ENCODE results near the gene CTSK.
"Not testable (repeated sequence)": the region's sequence is repeated elsewhere in the genome, so short reads cannot be mapped to it uniquely, and the experiment has no call there.

Gene CTSK

DNA sequence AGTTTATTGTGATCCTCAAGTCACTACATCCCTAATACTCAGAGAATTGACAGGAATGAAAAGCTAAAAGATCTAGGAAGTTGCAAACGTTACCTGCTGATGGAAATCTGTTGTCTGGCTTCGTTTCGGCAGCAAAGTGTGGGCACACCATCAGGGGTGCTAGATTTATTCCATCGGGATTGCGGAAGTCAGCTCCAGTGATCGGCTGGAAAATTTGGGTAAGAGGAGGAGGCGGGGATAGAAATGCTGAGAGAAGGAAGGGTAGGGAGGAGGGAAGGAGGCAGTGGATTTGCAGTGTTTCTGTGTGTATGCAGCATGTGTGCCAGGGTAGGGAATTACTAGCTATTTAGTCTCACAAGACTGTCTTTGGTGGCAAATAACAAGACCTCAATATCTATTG is at the start of gene CTSK:
Gene CTSK, minus strand, starts transcription at position 140 of the 400 bp plus-strand sequence. CDS start 1,455 bp downstream, outside the sequence.
- no peak for DNase-seq (ENCODE audit: low read depth, low spot score)

DNA sequence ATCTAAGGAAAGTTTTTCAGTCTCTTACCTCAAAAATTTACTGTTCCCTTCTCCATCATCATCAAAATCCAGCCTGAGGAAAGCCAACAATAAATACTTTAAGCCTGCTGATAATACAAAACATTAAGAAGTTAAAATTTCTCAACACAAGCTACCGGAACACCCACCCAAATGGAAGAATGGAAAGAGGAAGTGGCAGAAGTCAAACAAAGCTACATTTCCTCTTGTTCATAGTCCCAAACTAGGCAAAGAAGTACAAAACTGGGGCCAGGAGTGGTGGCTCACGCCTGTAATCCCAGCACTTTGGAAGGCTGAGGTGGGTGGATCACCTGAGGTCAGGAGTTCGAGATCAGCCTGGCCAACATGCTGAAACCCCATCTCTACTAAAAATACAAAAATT is 44.7 kb upstream of the CTSK start:
- not testable (repeated sequence) for DNase-seq (ENCODE audit: low read depth, low spot score)

DNA sequence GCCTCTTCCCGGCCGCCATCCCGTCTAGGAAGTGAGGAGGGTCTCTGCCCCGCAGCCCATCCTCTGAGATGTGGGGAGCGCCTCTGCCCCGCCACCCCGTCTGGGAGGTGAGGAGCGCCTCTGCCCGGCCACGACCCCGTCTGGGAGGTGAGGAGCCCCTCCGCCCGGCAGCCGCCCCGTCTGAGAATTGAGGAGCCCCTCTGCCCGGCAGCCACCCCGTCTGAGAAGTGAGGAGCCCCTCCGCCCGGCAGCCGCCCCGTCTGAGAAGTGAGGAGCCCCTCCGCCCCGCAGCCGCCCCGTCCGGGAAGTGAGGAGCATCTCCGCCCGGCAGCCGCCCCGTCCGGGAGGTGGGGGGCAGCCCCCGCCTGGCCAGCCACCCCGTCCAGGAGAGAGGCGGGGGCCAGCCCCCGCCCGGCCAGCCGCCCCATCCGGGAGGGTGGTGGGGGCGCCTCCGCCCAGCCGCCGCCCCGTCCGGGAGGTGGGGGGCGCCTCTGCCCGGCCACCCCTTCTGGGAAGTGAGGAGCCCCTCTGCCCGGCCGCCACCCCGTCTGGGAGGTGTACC is 42.8 kb upstream of the CTSK start:
- not testable (repeated sequence) for DNase-seq (ENCODE audit: low read depth, low spot score)

DNA sequence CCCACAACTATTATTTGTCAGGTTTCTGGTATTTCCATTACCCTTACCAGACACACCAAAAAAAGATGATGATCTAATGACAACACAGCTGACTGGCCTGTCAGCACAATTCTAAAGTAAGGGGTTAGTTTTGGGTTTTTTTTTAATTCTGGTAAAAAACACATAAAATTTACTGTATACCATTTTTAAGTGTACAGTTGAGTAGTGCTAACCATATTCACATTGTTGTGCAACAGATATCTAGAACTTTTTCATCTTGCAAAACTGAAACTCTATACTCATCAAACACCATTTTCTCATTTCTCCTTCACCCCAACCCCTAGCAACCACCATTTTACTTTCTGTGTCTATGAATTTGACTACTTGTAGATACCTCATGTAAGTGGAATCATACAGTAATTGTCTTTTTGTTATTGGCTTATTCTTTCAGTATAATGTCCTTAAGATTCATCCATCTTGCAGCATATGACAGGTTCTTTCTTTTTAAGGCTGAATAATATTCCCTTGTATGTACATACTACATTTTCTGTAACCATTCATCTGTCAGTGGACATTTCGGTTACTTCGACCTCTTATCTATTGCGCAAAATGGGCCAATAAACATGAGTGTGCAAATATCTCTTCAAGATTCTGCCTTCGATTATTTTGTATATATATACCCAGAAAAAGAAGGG is 38.5 kb upstream of the CTSK start:
- no peak for DNase-seq (ENCODE audit: low read depth, low spot score)

DNA sequence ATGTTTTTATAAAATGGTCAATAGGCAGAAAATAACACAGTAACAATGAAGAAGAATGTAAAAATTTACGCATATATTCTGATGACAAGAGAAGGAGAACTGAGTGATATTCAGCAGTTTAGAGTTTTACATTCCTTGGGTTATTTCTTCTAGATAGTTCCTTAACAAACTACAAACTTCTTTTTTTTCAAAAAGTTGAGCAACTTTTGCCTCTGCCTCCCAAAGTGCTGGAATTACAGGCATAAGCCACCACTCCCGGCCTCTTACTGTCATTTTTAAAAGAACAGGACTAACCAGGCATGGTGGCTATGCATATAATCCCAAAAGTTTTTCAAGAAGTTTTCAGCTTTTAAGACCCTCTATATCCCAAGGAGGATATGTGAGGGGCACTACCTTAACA is 35.4 kb upstream of the CTSK start:
- DNase-seq (ENCODE audit: low read depth, low spot score) = no peak

DNA sequence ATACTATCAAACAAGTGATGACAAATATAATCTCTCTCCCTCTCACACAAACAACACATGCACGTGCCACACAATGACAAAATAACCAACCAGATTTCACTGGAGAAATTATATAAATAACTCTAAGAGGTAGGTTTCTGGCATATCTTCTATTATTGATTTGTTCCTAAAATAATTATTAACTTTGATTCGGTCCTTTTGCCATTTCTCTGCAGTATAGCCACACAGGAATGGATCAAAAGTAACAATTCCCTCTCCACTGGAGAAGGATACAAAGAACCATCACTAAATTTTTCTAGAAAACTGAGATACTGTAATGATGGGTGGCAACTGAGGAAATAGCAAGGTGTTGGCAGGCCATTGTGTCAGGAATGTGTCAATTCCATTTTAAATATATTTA is 34.9 kb upstream of the CTSK start:
- no peak for DNase-seq (ENCODE audit: low read depth, low spot score)

DNA sequence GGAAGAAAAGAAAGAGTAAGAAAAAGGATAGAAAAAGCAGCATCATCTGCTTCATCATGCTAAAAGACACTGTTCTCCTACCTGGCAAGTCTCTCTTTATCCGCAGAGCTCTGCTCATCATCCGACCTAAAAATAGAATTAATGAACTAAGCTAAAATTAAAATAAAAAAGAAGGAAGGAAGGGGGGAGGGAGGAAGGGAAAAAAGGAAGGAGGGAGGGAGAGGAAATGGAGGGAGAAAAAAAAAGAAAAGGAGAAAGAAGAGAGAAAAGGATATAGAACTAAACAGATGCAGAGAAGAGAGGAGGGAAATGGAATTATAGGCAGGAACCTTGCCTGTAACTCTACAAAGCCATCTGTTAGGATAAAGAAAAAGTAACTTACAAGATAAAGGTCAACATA is 34.3 kb upstream of the CTSK start:
- no peak for DNase-seq (ENCODE audit: low read depth, low spot score)

DNA sequence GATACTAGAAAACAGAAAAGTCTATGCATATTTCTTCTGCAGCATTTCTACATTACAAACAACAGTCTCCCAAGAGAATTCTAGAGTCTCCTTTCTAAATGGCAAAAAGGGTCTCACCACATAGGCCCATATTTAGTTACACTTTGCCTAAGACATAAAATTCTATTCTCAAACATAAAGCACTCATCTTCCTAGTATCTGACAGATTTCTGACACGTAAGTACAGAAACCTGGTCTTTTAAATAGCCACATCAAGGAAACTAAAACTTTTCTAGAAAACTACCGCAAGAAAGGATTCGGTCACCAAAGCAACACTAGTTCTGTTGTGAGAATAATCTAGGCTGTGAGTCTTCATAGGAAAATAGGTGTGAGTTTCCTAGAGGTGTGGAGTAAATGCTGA is 33.6 kb upstream of the CTSK start:
- no peak for DNase-seq (ENCODE audit: low read depth, low spot score)

DNA sequence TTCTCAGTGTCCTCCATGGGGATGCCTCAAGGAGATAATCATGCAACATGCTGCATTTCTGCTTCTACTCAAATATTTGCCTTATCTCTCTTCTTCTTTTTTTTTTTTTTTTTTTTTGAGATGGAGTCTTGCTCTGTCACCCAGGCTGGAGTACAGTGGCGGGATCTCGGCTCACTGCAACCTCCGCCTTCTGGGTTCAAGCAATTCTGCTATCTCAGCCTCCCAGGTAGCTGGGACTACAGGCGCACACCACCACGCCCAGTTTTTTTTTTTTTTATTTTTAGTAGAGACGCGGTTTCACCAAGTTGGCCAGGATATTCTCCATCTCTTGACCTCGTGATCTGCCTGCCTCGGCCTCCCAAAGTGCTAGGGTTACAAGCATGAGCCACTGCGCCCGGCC is 32.8 kb upstream of the CTSK start:
- DNase-seq (ENCODE audit: low read depth, low spot score) = not testable (repeated sequence)

DNA sequence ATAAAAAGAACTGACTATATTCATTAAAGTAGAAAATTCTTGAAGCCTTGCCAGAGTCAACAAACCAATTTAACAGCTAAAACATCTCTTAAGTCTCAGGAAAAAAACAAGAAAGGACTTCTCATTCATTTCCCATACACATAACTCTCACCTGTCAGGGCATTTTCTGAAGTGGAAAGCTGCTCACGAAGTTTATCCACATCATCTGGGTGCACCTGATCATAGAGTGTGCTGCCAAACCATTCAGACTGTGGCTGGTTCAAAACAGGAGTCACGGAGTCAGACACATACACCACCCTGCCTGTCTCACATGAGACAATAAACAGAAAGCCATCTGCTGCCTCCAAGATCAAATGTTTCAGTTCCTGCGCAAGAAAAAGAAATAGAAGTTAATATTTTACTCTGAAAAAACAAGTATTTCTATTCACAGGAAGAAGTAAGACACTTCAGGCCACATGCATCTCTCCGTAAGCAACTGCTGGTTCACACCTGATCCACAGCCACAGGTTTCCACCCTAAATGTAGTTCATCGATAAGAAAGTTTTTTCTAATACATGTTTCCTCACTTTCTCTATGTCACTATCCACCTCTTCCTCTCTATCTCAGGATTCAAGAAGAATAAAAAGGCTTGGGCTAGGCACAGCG is 28.2 kb upstream of the CTSK start:
- no peak for DNase-seq (ENCODE audit: low read depth, low spot score)

DNA sequence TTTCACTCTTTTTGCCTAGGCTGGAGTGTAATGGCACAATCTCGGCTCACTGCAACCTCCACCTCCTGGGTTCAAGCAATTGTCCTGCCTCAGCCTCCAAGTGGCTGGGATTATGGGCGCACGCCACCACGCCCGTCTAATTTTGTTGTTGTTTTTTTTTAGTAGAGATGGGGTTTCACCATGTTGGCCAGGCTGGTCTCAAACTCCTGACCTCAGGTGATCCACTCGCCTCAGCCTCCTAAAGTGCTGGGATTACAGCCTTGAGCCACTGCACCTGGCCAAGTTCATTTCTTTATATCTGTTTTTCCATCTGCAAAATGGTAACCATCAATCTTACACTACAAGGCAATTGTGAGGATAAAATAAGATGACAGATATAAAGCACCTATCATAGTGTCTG is 25.9 kb upstream of the CTSK start:
- not testable (repeated sequence) for DNase-seq (ENCODE audit: low read depth, low spot score)

DNA sequence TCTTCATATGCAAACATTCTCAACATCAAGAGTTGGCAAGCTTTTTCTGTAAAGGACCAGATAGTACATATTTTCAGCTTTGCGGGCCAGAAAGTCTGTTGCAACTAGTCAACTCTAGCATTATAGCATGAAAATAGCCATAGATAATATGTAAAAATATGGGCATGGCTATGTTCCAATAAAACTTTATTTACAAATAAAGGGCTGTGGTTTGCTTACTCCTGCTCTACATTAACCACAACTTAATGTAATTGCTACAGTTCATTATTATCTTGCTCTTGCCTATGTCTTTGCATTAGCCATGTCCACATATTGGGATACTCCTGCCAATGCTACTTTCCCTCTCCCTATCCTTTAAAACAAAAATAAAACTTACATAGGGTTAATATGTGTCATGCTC is 24.5 kb upstream of the CTSK start:
- no peak for DNase-seq (ENCODE audit: low read depth, low spot score)

DNA sequence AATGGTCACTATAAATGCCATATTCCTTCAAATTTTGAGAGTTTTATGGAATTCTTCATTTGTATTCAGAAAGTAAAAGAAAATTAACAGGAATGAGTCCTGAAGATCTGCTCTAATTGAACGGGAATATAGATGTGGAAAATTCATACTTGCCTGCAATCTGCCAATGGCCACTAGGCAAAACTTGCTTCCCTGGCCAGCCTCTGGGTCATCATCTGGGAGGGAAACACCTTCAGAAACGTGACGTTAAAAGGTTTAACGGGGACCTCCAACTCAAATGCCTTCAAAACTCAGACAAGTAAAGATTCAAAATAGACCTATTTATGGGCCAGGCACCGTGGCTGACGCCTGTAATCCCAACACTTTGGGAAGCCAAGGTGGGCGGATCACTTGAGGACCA is 21.7 kb upstream of the CTSK start:
- DNase-seq (ENCODE audit: low read depth, low spot score) = no peak

DNA sequence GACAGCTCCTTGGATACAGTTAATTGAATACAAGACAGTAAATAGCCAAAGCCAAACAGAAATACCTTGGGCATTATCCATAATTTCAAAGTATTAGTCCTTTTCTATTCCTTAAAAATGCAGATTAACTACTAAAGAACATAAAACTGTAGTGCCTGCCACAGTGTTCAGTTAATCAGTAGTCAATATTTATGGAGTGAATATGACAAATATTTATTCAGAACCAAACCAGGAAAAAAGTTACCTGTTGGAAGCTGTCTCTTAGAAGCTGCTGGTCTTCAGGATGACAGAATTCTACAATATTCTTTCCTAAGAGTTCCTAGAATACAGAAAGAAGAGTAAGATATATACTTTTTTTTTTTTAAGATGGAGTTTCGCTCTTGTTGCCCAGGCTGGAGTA is 18.2 kb upstream of the CTSK start:
- no peak for DNase-seq (ENCODE audit: low read depth, low spot score)

DNA sequence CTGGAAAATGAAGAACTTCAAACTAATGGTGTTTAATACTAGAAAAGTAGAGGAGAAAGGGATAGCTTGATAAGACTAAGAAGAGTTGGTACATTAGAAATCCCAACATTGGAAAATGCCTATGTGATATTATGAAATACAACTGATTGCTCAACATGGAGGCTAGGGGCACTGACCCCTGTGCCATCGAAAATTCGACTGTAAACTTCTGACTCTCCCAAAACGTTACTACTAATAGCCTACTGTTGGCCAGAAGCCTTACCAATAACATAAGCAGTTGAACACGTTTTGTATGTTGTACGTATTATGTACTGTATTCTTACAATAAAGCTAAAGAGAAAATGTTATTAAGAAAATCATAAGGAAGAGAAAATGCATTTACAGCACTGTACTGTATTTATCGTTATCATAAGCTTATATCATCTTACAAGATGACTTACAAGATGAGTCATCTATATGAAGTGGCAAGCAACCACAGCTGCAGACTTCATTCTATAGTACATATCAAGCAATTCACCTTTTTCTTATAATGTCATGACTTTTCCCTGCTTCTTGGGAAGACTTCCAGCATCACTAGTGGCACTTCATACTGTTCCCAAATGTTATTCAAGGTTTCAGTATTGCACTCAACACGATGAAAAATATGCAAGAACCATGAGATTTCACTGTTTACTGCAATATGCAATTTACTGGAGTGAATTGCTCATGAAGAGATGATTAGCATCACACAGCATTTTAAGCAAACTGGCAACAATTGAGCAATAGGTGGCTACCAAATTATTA is 12.9 kb upstream of the CTSK start:
- no peak for DNase-seq (ENCODE audit: low read depth, low spot score)

DNA sequence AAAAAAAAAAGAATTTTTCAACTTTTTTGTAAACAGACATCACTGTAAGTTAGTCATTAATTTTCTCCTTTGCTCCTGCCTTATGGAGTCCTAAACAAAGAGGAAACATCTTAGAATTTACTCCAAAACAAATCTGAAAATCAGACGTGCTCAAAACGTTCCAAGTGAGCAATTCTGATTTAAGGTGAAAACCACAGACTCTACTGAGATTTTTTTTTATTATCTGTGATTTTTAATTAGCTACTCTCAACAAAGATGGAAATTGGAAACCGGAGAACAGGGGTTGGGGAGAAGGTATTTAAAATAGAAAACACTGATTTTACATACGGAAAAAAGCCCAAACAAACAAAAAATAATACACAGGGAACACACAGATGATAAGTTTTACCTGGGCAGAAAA is 7.8 kb upstream of the CTSK start:
- no peak for DNase-seq (ENCODE audit: low read depth, low spot score)

DNA sequence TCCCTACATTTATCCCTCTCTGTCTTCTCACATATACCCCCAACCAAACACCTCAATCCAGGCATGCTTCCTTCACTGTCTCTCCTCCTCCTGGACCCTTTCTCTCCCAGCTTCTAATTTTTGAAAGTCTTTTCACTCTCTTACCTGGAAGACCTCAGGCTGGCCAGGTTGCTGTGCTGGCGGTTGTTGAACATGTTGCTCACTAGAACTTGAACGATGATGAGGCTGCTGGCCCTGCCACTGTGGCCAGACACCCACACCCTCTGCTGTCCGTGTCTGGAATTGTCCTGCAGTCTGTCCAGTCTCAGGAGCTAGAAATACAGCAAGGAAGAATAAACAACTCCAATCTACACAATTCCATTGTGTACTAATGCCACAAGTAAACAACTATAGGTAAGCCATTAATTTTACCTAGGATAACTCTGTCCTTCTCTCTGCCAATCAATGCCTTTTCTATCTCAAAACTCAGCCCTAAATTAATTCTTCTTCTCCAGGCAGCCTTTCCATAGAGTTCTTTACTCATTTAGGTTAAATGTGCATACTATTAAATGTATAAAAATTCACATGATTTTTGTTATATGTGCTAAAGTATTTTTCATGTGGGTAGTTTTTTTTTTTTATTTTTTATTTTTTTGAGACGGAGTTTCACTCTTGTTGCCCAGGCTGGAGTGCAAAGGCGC is 5.1 kb upstream of the CTSK start:
- DNase-seq (ENCODE audit: low read depth, low spot score) = no peak

DNA sequence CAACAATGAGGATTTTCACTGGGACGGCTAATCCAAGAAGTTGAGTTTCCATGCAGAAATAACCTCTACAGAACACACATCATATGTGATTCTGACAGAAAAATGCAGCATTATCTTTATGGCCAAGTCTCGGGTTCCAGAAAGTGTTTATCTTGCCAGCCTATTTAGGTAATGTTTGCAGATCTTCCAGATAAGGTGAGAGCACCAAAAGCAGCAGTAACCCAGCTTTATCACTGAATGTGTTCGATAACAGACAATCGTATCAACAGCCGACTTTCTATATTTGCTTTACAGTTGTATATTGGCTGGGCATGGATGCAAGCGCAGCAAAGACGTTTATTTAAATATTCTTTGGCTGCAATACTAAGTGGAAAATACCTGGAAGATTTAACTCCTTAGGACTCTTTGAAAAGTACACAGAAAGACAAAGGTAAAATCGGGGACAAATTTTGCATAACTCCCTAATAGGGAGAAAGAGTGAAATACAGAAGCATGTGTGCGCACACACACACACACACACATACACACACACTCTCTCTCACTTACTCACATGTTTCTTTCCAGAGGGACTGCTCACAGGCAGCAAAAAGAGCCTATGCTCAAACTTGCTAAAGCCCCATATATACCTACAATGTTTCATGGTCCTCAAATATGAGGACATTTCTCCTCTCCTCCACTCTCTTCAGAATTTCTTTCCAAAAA is 3.0 kb upstream of the CTSK start:
- DNase-seq (ENCODE audit: low read depth, low spot score) = no peak

DNA sequence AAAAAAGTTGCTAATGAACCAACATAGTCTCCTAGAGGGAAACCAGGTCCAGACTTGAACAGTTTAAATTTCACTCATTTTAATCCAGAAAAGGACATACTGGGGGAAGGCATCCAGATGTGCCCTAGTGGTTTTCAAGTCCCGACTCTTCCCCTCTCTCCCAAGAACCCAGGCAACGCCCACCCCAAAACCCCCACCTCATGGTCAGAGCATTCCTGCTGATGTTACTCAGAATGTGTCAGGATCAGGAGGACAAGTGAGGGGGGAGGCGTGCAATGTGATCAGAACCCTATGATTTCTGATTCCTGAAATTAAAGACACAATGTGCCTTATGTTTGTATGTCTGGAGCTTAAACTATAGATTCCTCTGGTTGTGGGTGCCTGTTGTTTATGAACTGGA is 1.6 kb upstream of the CTSK start:
- no peak for DNase-seq (ENCODE audit: low read depth, low spot score)

DNA sequence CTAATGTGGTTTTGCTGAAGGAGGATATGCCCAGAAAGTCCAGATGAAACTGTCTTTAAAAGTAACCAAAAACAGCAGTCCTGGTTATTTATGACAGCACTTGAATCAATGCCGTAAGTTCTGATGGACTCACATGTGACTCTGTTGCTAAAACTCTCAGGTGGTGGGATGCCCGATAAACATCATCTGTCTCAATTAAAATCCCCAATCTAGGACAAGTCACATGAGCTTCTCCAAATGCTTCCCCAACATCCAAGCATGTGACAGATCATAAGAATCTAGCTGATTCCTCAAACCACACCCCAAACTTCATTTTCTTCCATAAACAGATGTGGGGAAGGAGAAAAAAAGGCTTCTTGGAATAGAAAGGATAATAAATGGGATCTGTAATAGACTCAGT is 786 bp upstream of the CTSK start:
- no peak for DNase-seq (ENCODE audit: low read depth, low spot score)

DNA sequence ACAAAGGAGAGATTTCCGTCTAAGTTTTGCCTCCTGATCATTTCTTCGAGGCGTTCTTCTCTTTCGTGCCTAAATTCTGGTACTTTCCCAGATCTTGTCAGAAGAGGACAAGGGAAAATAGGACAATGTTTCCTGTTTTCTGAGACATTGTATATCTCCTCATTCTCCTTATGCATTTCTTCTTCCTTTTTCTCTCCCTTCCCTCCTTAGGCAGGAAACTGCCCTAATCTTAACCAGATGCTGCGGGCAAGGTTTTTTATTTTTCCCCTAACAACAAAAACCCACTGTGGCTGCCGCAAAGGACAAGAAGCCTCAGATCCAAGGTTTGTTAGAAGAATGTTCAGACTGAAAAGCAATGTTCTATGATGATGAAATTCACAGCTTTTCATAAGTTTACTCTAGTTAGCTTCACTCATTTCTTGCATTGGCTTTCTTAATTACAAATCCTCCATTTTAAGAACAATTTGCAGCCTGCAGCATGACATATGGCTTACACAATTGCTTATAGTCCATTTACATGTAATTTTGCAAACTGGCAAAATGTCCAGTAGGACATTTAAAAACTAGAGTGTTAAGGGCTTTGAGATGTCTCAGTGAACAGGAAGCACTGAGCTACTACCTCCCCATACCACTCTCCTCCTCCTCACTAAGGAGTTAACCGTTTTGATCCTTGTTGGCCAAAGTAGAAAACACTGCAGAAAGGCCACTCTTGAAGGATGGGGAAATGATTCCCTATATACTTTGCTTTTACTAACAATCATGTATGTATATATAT is 624 bp downstream of the CTSK start:
- DNase-seq (ENCODE audit: low read depth, low spot score) = no peak

Data from activated CD4-positive, CD25-positive, alpha-beta regulatory T cell treated with anti-CD3 and anti-CD28 coated beads, Interleukin-2, amount 50 U/mL, for 16 hours (primary cell).